NT2/D1 (cell line): Measurements from ENCODE around the gene SEC61G.
A peak's percentile ranks its signal among the peaks of the same experiment; 100 is the strongest.

ENCODE experiments used
- DNase-seq: peaks from one replicate; pipeline ENCODE4 v3.0.0-alpha.2; 2011; ENCODE audit warnings: low read depth, low spot score
- H3K27me3 ChIP-seq: 2 replicates; pipeline ENCODE4 v1.6.0; 2011; ENCODE audit warnings: mild to moderate bottlenecking; ENCODE audit not compliant: insufficient read length, insufficient read depth
- H3K36me3 ChIP-seq: 2 replicates; pipeline ENCODE4 v1.6.1; 2011; ENCODE audit warnings: mild to moderate bottlenecking, low read length, mixed read lengths; ENCODE audit not compliant: insufficient read depth, insufficient read length
- H3K4me1 ChIP-seq: 2 replicates; pipeline ENCODE4 v1.5.1; 2011; ENCODE audit not compliant: insufficient read depth, insufficient read length
- H3K4me3 ChIP-seq: 2 replicates; pipeline ENCODE4 v1.5.1; 2011; ENCODE audit warnings: low read depth; ENCODE audit not compliant: insufficient read length
- H3K9ac ChIP-seq: 2 replicates; pipeline ENCODE4 v1.6.0; 2011; ENCODE audit warnings: low read depth; ENCODE audit not compliant: insufficient read length
- H3K9me3 ChIP-seq: 2 replicates; pipeline ENCODE4 v1.5.1; 2011; ENCODE audit warnings: mild to moderate bottlenecking, low read length; ENCODE audit not compliant: insufficient read depth
- SUZ12 ChIP-seq: IDR thresholded peaks from 2 replicates; pipeline ENCODE4 v1.6.1; 2011; ENCODE audit not compliant: insufficient read length, insufficient read depth; ENCODE audit errors: extremely low read depth
- YY1 ChIP-seq: IDR thresholded peaks from 2 replicates; pipeline ENCODE4 v1.6.1; 2011; ENCODE audit not compliant: insufficient read length, insufficient read depth
- ZNF274 ChIP-seq: IDR thresholded peaks from 2 replicates; pipeline ENCODE4 v1.6.1; 2011; ENCODE audit warnings: mild to moderate bottlenecking, low read depth, low read length

Gene SEC61G

DNA sequence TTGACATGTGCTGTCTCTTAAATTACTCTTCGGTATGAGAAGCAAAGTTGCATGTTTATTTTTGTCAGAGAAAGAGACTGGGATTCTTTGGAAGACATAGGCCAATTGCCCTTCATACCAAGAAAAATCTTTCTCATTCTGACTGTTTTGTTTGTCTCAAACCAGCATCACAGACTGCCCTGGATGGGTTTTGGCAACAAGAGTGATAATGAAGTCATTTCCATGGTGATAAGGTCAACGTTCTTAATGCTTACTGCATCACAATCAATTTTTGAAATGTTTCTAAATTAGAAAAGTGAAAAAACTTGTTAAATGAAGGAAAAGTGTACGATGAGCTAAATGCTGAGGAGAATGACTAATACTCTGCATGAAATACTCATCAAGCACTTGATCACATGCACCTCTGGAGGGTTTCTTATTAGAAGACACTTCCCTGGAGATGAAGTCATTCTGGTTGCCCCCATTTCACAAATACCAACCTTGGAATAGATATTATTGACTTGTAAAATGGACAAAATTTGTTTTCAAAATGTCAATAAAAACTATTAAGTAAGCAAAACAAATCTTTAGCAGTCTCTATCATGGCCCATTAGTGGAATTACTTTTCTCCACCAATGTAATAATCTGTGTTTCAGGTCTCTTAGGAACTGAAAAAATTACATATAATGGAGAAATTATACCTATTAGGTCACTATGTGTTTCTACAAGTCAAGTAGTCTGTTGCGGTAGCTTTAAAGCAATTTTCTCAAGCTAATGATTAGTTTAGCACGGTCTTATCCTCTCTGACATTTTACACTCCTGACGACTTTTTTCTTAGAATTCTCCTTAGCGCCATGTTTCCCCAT is 19.9 kb upstream of the SEC61G start:
- Histone ChIP-seq H3K4me3 (no peak overlapping the region), H3K9me3 (peaks cover 28% of the 10 kb centered on the region; the same call in 1 of the 2 replicates), H3K27me3 (no peaks in the 10 kb centered on the region), H3K36me3 (no peaks in the 10 kb centered on the region), H3K9ac (no peak overlapping the region), H3K4me1 (peaks cover 7% of the 10 kb centered on the region)
- no peak for DNase-seq
- no peak for TF ChIP-seq SUZ12

DNA sequence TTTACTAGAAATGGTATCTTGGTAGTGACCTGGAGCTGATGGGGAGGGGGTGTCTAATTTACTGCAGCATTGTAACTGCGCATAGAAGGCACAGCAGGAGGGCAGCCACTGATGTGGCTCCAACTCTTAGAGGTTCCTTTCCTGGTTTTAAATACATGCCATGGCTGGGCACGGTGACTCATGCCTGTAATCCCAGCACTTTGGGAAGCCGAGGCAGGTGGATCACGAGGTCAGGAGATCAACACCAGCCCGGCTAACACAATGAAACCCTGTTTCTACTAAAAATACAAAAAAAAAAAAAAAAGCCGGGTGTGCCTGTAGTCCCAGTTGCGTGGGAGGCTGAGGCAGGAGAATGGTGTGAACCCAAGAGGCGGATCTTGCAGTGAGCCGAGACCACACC is 19.2 kb upstream of the SEC61G start:
- Histone ChIP-seq H3K27me3 (no peaks in the 10 kb centered on the region), H3K4me3 (no peak overlapping the region), H3K4me1 (peaks cover 7% of the 10 kb centered on the region), H3K36me3 (no peaks in the 10 kb centered on the region), H3K9ac (no peak overlapping the region), H3K9me3 (peaks cover 28% of the 10 kb centered on the region; the same call in 1 of the 2 replicates)
- TF ChIP-seq YY1 (no peak), SUZ12 (no peak), ZNF274 (no peak)
- DNase-seq, result no peak

GRCh38 chr7:54774785-54775740 is 16.1 kb upstream of the SEC61G start:
- no peaks in the 10 kb centered on the region for H3K4me1 ChIP-seq
- DNase-seq, result no peak
- TF ChIP-seq ZNF274 (no peak), SUZ12 (no peak), YY1 (no peak)
- H3K4me3 ChIP-seq, result no peak overlapping the region
- peaks cover 28% of the 10 kb centered on the region; the same call in 1 of the 2 replicates for H3K9me3 ChIP-seq
- H3K27me3 ChIP-seq, result no peaks in the 10 kb centered on the region
- no peak overlapping the region for H3K9ac ChIP-seq
- no peaks in the 10 kb centered on the region for H3K36me3 ChIP-seq

DNA sequence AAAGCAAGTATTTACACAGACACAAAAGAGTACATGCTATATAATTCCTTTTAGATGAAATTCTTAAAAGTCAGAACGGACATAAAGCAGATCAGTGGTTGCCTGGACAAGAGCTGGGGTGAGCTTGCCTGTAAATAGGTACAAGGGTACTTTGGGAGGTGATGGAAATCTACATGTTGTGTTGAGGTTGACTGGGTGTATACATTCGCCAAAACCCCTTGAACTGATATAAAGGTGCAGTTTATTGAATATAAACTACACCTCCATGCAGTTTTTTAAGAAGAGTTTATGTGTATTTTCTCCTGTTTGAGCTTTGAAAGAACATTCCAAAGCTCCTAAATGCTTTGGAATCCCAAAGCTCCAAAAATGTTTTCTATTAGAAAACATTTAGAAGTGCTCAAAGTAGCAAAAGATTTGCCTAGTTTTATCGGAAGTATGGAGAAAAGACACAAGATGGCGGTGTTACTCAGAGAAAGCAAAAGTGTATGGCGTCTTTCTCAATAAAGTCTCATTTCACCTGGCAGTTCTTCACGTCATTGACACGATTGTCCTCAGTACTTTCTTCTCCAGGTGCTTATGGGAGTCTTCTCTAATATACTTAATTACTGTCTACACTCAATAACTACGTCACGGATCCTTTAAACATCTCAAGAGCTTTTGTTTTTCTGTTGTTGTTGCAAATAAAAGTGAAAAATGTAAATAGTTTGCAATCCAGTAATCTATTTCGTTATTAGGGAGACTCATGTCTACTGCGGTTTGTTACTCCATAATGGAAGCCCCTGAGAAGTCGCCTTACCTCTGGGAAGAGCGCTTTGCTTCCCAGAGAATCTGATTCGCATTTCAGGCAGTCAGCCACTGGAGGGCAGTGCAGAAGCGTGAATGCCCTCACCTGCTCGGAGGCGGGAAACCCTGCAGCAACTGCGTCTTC is 14.7 kb upstream of the SEC61G start:
- H3K36me3 ChIP-seq, result no peaks in the 10 kb centered on the region
- no peaks in the 10 kb centered on the region for H3K27me3 ChIP-seq
- peak; percentile 94 for DNase-seq
- no peak overlapping the region for H3K9ac ChIP-seq
- no peak for TF ChIP-seq ZNF274
- no peak for TF ChIP-seq YY1
- TF ChIP-seq SUZ12, result no peak
- H3K9me3 ChIP-seq, result peaks cover 28% of the 10 kb centered on the region; the same call in 1 of the 2 replicates
- no peak overlapping the region for H3K4me3 ChIP-seq
- no peaks in the 10 kb centered on the region for H3K4me1 ChIP-seq

- DNase-seq, result no peak
- TF ChIP-seq YY1 (no peak), SUZ12 (no peak), ZNF274 (no peak)
- no peaks in the 10 kb centered on the region for H3K27me3 ChIP-seq
- H3K4me1 ChIP-seq, result no peaks in the 10 kb centered on the region
- H3K9ac ChIP-seq, result no peak overlapping the region
- H3K9me3 ChIP-seq, result no peaks in the 10 kb centered on the region
- H3K36me3 ChIP-seq, result no peaks in the 10 kb centered on the region
- H3K4me3 ChIP-seq, result no peak overlapping the region
These were observed 10.2 kb upstream of the SEC61G start for GRCh38 chr7:54769203-54769602.

DNA sequence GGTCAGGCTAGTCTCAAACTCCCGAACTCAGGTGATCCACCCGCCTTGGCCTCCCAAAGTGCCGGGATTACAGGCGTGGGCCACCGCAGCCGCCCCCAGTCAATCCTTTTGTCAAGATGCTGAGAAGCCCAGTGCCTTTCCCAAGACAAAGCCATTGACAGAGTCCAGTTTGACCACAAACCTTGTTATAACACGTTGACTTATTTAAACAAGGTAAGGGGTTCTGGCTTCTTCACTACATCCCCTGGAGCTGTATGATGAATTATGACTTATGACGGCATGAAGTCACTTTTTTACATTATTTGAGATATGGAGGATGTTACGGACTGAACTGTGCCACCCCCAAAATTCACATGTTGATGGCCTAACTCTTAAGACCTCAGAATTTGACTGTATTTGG is 5.8 kb upstream of the SEC61G start:
- no peak for DNase-seq
- Histone ChIP-seq H3K36me3 (no peaks in the 10 kb centered on the region), H3K4me1 (no peaks in the 10 kb centered on the region), H3K9ac (no peak overlapping the region), H3K27me3 (no peaks in the 10 kb centered on the region), H3K4me3 (no peak overlapping the region), H3K9me3 (no peaks in the 10 kb centered on the region)
- TF ChIP-seq SUZ12 (no peak), ZNF274 (no peak)

DNA sequence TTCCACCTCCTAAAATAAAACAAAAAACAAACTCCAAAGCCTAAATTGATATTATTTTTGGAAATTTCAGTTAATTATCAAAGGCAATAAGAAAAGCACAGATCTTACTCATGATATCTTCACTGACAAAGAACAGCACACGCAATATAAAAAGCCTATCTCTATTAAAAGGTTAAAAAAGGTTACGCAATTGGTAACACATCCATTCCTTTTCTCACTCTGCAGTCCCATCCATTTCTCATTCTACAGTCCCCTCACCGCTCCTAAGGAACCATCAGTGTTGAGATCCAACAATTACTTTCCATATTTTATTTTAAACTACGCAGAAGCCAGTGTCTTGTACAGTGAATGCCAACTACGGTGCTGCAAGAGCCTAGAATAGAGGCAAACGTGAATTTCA is 1.3 kb downstream of the SEC61G start:
- Histone ChIP-seq H3K4me3 (peak overlapping the region; percentile 98), H3K9me3 (no peaks in the 10 kb centered on the region), H3K27me3 (no peaks in the 10 kb centered on the region), H3K4me1 (no peaks in the 10 kb centered on the region), H3K36me3 (peaks cover 51% of the 10 kb centered on the region), H3K9ac (peak overlapping the region; percentile 98)
- TF ChIP-seq SUZ12, result no peak
- no peak for DNase-seq
